HG02885 (cell line): ENCODE results near the gene SESN3.

Source experiments
- ATAC-seq: cut with Tn5 transposase; IDR thresholded peaks from one replicate; pipeline ENCODE4 v1.9.1; 2021; ENCODE audit warnings: mild to moderate bottlenecking; ENCODE audit not compliant: unreplicated experiment, poor library complexity

The SESN3 gene

GRCh38 chr11:95135880-95136279 lies 95.1 kb downstream of the SESN3 start:
- no peak for ATAC-seq

DNA sequence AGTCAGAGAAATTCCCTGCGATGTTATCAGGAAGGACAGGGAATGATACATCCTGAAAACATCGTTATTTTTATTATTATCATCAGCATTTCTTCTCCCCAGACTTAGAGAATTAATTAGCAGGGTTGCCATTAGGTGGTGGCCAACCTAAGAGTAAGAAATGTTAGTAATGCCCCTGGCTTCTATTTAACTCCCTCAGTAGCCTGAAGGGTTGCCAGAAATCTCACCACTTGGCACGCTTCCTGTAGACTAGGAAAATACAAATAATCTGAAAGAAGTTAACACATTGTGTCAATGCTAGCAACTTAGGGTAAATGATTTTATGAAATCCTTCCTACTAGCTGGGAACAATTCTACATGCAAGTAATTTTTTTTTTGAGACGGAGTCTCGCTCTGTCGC lies 95.8 kb downstream of the SESN3 start:
- ATAC-seq: no peak

GRCh38 chr11:95134491-95134890 lies 96.5 kb downstream of the SESN3 start:
- ATAC-seq: no peak

- no peak for ATAC-seq
Measured at GRCh38 chr11:95132956-95133355, 98.0 kb downstream of the SESN3 start.

DNA sequence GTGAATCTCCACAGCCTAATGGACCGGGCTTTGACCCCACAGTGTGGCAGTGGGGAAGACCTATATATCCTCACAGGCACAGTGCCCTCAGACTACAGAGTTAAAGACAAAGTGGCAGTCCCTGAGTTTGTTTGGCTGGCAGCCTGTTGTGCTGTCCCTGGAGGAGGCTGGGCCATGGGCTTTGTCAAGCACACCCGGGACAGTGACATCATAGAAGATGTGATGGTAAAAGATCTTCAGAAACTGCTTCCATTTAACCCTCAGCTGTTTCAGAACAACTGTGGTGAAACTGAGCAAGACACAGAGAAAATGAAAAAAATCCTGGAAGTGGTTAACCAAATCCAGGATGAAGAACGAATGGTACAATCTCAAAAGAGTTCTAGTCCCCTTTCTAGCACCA lies 102.4 kb downstream of the SESN3 start:
- ATAC-seq: no peak

DNA sequence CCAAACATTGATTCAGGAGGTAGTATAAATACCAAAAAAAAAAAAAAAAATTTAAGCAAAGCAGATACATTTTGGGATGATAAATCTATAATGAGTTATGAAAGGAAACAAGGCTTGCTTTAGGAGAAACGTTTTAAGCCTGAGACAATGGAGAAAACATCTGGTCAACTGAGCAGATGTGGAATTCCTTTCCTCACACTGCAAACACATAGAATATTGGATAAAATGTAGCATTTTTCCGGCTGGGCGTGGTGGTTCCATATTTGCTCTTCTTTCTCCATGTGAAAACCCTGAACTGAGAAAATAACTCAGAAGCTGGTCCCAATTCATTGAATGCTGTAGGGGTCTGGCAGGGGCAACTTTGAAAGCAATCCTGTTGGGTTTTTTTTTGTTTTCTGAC lies 107.4 kb downstream of the SESN3 start:
- no peak for ATAC-seq

DNA sequence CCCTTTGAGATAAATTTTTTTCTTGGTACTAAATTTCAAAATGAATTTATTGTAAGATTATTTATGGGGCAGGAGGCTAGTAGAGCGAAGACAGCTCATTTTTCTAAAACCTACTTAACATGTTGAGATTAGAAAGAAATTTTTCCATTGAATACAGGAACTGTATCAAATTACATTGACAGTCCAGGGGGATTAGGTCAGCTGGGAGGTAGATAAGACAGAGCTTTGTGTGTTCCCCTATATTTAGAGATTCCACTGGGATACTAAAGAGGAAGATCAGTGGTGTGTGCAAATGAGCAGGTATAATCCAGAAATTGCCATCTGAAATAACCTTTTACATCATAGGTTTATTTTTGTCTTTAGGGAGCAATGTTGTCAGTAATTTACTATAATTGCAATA lies 109.3 kb downstream of the SESN3 start:
- ATAC-seq: no peak

- ATAC-seq: no peak
Measured at GRCh38 chr11:95119361-95120060, 111.5 kb downstream of the SESN3 start.

- no peak for ATAC-seq
Measured at GRCh38 chr11:95115597-95115996, 115.4 kb downstream of the SESN3 start.
